ENCODE data around the gene PRKCH.
A peak's percentile ranks its signal among the peaks of the same experiment; 100 is the strongest.

The PRKCH gene

DNA sequence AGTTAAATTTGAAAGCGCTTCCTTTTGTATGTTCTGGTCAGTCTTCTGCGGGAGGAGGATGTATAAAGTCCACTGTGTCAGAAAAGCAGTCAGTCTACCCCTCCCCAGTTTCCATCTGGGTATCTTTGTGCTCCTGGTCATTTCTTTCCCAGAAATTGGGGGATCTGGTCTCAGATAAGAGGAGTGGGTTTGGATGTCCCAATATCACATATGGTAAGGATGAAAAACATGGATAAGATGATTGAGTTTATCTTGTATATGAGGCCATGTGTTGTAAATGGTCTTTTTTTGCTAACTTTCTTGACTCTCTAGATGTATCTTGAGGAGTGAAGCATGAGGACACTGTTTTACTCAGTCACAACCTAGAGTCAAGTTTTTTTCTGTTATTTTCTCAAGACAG lies 187.1 kb downstream of the PRKCH start:
- TF ChIP-seq, protein P1, sequence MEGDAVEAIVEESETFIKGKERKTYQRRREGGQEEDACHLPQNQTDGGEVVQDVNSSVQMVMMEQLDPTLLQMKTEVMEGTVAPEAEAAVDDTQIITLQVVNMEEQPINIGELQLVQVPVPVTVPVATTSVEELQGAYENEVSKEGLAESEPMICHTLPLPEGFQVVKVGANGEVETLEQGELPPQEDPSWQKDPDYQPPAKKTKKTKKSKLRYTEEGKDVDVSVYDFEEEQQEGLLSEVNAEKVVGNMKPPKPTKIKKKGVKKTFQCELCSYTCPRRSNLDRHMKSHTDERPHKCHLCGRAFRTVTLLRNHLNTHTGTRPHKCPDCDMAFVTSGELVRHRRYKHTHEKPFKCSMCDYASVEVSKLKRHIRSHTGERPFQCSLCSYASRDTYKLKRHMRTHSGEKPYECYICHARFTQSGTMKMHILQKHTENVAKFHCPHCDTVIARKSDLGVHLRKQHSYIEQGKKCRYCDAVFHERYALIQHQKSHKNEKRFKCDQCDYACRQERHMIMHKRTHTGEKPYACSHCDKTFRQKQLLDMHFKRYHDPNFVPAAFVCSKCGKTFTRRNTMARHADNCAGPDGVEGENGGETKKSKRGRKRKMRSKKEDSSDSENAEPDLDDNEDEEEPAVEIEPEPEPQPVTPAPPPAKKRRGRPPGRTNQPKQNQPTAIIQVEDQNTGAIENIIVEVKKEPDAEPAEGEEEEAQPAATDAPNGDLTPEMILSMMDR (conservative IDR thresholded peaks at IDR 0.05; ENCODE audit: low read depth, low read length), result no peak
- DNase-seq (ENCODE audit: low read depth), result no peak
- H3K4me3 ChIP-seq (ENCODE audit: low read depth, low read length), result no peak overlapping the region

DNA sequence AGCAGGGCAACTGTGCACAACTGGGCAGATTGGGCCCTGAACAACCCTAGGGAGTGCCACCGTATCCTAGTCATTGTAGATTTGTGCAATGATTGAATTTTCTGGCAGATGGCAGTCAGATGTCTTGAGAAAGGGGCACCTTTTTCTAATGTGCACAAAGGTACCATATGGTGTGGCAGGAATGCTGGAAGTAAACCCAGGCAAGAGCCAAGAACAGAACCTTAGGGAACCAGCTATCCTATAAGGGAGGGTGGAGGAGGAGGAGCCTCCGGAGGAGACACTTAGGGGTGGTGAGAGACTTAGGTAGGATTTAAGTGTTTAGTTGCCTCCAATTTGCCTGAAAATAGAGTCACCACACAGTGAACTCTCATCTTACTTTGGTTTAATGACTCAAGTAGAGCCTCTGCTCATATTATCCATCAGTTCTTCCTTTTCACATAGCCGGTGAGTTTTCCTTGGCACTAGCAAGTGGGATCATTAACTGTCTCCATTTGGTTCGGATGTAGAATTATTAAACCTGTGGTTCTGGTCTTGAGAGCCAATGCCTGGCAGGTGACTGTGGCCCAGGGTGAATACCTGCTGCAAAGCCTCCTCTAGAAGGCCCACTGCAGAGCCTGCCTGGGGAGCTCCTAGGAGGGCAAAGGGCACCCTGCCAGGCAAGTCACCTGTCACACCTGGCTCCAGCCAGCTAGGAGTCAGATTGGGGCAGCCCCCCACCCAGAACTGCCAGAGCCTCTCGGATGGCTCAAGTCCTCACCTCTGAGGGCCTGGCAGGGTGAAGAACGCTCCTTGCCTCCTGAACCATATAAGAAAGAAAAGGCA lies 189.6 kb downstream of the PRKCH start:
- no peak for DNase-seq (ENCODE audit: low read depth)
- H3K4me3 ChIP-seq (ENCODE audit: low read depth, low read length), result no peak overlapping the region
- TF ChIP-seq, protein P1 (conservative IDR thresholded peaks at IDR 0.05; ENCODE audit: low read depth, low read length), result no peak

GRCh38 chr14:61511558-61511948 lies 190.2 kb downstream of the PRKCH start:
- no peak for DNase-seq (ENCODE audit: low read depth)
- H3K4me3 ChIP-seq (ENCODE audit: low read depth, low read length), result no peak overlapping the region
- TF ChIP-seq, protein P1 (conservative IDR thresholded peaks at IDR 0.05; ENCODE audit: low read depth, low read length), result no peak

- peak; percentile 79 for DNase-seq (ENCODE audit: low read depth)
- TF ChIP-seq, protein P1 (conservative IDR thresholded peaks at IDR 0.05; ENCODE audit: low read depth, low read length), result no peak
- H3K4me3 ChIP-seq (ENCODE audit: low read depth, low read length), result no peak overlapping the region
Measured at GRCh38 chr14:61512026-61512834, 190.9 kb downstream of the PRKCH start.

- H3K4me3 ChIP-seq (ENCODE audit: low read depth, low read length), result no peak overlapping the region
- TF ChIP-seq, protein P1 (conservative IDR thresholded peaks at IDR 0.05; ENCODE audit: low read depth, low read length), result no peak
- peak; percentile 53 for DNase-seq (ENCODE audit: low read depth)
Measured at GRCh38 chr14:61513986-61514830, 192.8 kb downstream of the PRKCH start.

DNA sequence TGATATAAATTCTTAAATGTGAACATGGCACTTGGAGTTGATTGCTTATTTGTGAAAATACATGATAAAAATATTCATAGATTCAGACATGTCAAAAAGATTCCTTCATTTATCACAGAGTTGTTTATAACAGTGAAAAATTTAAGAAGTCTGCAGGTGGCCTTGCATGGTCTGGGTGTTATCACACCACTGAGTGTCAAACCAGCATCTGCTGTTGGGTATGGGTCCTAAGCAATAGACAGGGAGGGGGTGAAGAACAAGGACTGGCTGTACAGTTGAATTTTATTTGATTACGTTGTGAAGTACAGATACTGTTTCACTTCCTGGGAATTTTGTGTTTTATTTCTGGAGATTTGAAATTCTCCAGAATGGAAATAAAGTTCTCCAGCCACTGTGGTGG lies 193.5 kb downstream of the PRKCH start:
- no peak for DNase-seq (ENCODE audit: low read depth)
- H3K4me3 ChIP-seq (ENCODE audit: low read depth, low read length), result no peak overlapping the region
- TF ChIP-seq, protein P1 (conservative IDR thresholded peaks at IDR 0.05; ENCODE audit: low read depth, low read length), result no peak
